ENCODE data around the gene NOTCH1.

The NOTCH1 gene

GRCh38 chr9:136515276-136515675 lies 30.6 kb downstream of the NOTCH1 start:
- H3K79me2 ChIP-seq (ENCODE audit: insufficient read depth, low read length) = no peaks in the 10 kb centered on the region
- no peaks in the 10 kb centered on the region for H3F3A ChIP-seq (ENCODE audit: insufficient read depth)
- H3K27ac ChIP-seq (ENCODE audit: low read depth, low read length) = no peak overlapping the region
- TF ChIP-seq CTCF (IDR thresholded peaks at IDR 0.05; ENCODE audit: insufficient read depth, low read length, poor library complexity, severe bottlenecking) (no peak), EZH2phosphoT487 (conservative IDR thresholded peaks at IDR 0.05; ENCODE audit: low read length) (no peak)
- no peak overlapping the region for H3K9ac ChIP-seq (ENCODE audit: low read length)
- H3K9me3 ChIP-seq (ENCODE audit: insufficient read depth, low read length) = no peaks in the 10 kb centered on the region
- no peaks in the 10 kb centered on the region for H3K9me2 ChIP-seq (replicated peaks; ENCODE audit: insufficient read depth, low read length)
- no peak overlapping the region for H2AFZ ChIP-seq (ENCODE audit: low read depth, low read length, severe bottlenecking)
- H3K36me3 ChIP-seq (ENCODE audit: low read length) = no peaks in the 10 kb centered on the region
- H4K20me1 ChIP-seq (ENCODE audit: low read depth, low read length) = no peaks in the 10 kb centered on the region
- no peak overlapping the region for H3K4me2 ChIP-seq (ENCODE audit: low read depth, low read length, poor library complexity, severe bottlenecking)
- H3K4me3 ChIP-seq (ENCODE audit: insufficient read depth, low read length, poor library complexity, severe bottlenecking) = no peak overlapping the region
- H3K27me3 ChIP-seq (ENCODE audit: low read length) = no peaks in the 10 kb centered on the region

GRCh38 chr9:136514022-136514714 lies 31.7 kb downstream of the NOTCH1 start:
- Histone ChIP-seq H2AFZ (ENCODE audit: low read depth, low read length, severe bottlenecking) (no peak overlapping the region), H3K36me3 (ENCODE audit: low read length) (no peaks in the 10 kb centered on the region), H3K4me3 (ENCODE audit: insufficient read depth, low read length, poor library complexity, severe bottlenecking) (no peak overlapping the region), H4K20me1 (ENCODE audit: low read depth, low read length) (no peaks in the 10 kb centered on the region), H3K9ac (ENCODE audit: low read length) (no peak overlapping the region), H3F3A (ENCODE audit: insufficient read depth) (no peaks in the 10 kb centered on the region), H3K4me2 (ENCODE audit: low read depth, low read length, poor library complexity, severe bottlenecking) (no peak overlapping the region), H3K9me2 (replicated peaks; ENCODE audit: insufficient read depth, low read length) (no peaks in the 10 kb centered on the region), H3K9me3 (ENCODE audit: insufficient read depth, low read length) (no peaks in the 10 kb centered on the region), H3K27me3 (ENCODE audit: low read length) (no peaks in the 10 kb centered on the region), H3K27ac (ENCODE audit: low read depth, low read length) (no peak overlapping the region), H3K79me2 (ENCODE audit: insufficient read depth, low read length) (no peaks in the 10 kb centered on the region)
- TF ChIP-seq CTCF (IDR thresholded peaks at IDR 0.05; ENCODE audit: insufficient read depth, low read length, poor library complexity, severe bottlenecking) = no peak
- TF ChIP-seq EZH2phosphoT487 (conservative IDR thresholded peaks at IDR 0.05; ENCODE audit: low read length) = no peak

GRCh38 chr9:136513191-136513590 lies 32.7 kb downstream of the NOTCH1 start:
- Histone ChIP-seq H3F3A (ENCODE audit: insufficient read depth) (no peaks in the 10 kb centered on the region), H3K4me3 (ENCODE audit: insufficient read depth, low read length, poor library complexity, severe bottlenecking) (no peak overlapping the region), H3K9me3 (ENCODE audit: insufficient read depth, low read length) (no peaks in the 10 kb centered on the region), H3K36me3 (ENCODE audit: low read length) (no peaks in the 10 kb centered on the region), H4K20me1 (ENCODE audit: low read depth, low read length) (no peaks in the 10 kb centered on the region), H3K9me2 (replicated peaks; ENCODE audit: insufficient read depth, low read length) (no peaks in the 10 kb centered on the region), H2AFZ (ENCODE audit: low read depth, low read length, severe bottlenecking) (no peak overlapping the region), H3K27me3 (ENCODE audit: low read length) (no peaks in the 10 kb centered on the region), H3K79me2 (ENCODE audit: insufficient read depth, low read length) (no peaks in the 10 kb centered on the region), H3K27ac (ENCODE audit: low read depth, low read length) (no peak overlapping the region), H3K9ac (ENCODE audit: low read length) (no peak overlapping the region), H3K4me2 (ENCODE audit: low read depth, low read length, poor library complexity, severe bottlenecking) (no peak overlapping the region)
- TF ChIP-seq EZH2phosphoT487 (conservative IDR thresholded peaks at IDR 0.05; ENCODE audit: low read length) (no peak), CTCF (IDR thresholded peaks at IDR 0.05; ENCODE audit: insufficient read depth, low read length, poor library complexity, severe bottlenecking) (no peak)
